ENCODE results near the gene C2orf80. TPM values are rescaled to one million over a fixed set of nuclear protein-coding genes. Genes with fewer than 3 reads are reported as not detected.

C2orf80 gene
- total RNA-seq, 4 donors from 2014 or later: not detected

DNA sequence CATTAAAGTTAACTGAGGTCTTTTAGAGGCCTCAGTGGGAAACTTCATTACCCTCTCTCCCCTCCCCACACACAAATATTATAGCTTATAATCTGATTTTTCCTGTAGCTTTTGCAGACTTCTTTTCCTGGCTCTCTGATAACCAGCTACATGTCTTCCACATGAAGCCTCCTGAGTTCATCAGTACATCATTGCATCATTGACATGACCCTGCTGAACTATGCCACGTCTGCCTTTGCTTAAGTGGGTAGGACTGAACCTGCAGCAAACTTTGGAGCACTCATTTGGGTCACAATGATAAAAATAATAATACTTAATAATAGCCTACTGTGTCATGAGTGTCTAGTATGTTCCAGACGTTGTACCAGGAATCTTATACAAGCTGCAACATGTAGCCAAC, 33.4 kb downstream of the C2orf80 start:
- H3K4me3 ChIP-seq (ENCODE audit: low read depth, poor library complexity, severe bottlenecking): no peak overlapping the region
- intact Hi-C loops (cut with DNase I; ENCODE audit: low total_unique reads): no loop called here
- 42 to 45% methylated on average over 2 of the region's 2 CpGs for WGBS, 2 donors
- no peak for DNase-seq (ENCODE audit: low spot score in 2 of 2)
- TF ChIP-seq CTCF (IDR thresholded peaks at IDR 0.05) (no peak), POLR2A (IDR thresholded peaks at IDR 0.05) (no peak)

DNA sequence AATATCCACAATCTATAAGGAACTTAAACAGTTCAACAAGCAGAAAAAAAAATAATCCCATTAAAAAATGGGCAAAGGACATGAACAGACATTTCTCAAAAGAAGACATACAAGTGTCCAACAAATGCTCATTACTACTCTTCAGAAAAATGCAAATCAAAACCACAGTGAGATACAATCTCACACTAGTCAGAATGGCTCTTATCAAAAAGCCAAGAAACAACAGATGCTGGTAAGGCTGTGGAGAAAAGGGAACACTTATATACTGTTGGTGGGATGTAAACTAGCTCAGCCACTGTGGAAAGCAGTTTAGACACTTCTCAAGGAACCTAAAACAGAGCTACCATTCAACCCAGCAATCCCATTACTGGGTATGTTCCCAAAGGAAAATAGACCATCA, 36.7 kb downstream of the C2orf80 start:
- H3K4me3 ChIP-seq (ENCODE audit: low read depth, poor library complexity, severe bottlenecking): no peak overlapping the region
- intact Hi-C loops (cut with DNase I; ENCODE audit: low total_unique reads): no loop called here
- no peak for TF ChIP-seq CTCF (IDR thresholded peaks at IDR 0.05)
- TF ChIP-seq POLR2A (IDR thresholded peaks at IDR 0.05): no peak
- DNase-seq (ENCODE audit: low spot score in 2 of 2): no peak

GRCh38 chr2:208150956-208151355, 38.9 kb downstream of the C2orf80 start:
- TF ChIP-seq POLR2A (IDR thresholded peaks at IDR 0.05) (no peak), CTCF (IDR thresholded peaks at IDR 0.05) (no peak)
- intact Hi-C loops (cut with DNase I; ENCODE audit: low total_unique reads): no loop called here
- 83 to 92% methylated on average over 1 of the region's 1 CpG for WGBS, 2 donors
- H3K4me3 ChIP-seq (ENCODE audit: low read depth, poor library complexity, severe bottlenecking): no peak overlapping the region
- DNase-seq (ENCODE audit: low spot score in 2 of 2): no peak

GRCh38 chr2:208150094-208150493, 39.7 kb downstream of the C2orf80 start:
- no peak for DNase-seq (ENCODE audit: low spot score in 2 of 2)
- no peak overlapping the region for H3K4me3 ChIP-seq (ENCODE audit: low read depth, poor library complexity, severe bottlenecking)
- intact Hi-C loops (cut with DNase I; ENCODE audit: low total_unique reads): no loop called here
- TF ChIP-seq POLR2A (IDR thresholded peaks at IDR 0.05) (no peak), CTCF (IDR thresholded peaks at IDR 0.05) (no peak)

- no peak for TF ChIP-seq POLR2A (IDR thresholded peaks at IDR 0.05)
- TF ChIP-seq CTCF (IDR thresholded peaks at IDR 0.05): no peak
Observed at GRCh38 chr2:208148803-208149202, 41.0 kb downstream of the C2orf80 start.

GRCh38 chr2:208147759-208148158, 42.1 kb downstream of the C2orf80 start:
- DNase-seq (ENCODE audit: low spot score in 2 of 2): no peak
- intact Hi-C loops (cut with DNase I; ENCODE audit: low total_unique reads): no loop called here
- WGBS, 2 donors: 82 to 91% methylated on average over 3 of the region's 3 CpGs
- H3K4me3 ChIP-seq (ENCODE audit: low read depth, poor library complexity, severe bottlenecking): no peak overlapping the region
- no peak for TF ChIP-seq POLR2A (IDR thresholded peaks at IDR 0.05)
- no peak for TF ChIP-seq CTCF (IDR thresholded peaks at IDR 0.05)

More at GRCh38 chr2:208148803-208149202, 41.0 kb downstream of the C2orf80 start:
- 78 to 83% methylated on average over 2 of the region's 2 CpGs for WGBS, 2 donors
- H3K4me3 ChIP-seq (ENCODE audit: low read depth, poor library complexity, severe bottlenecking): no peak overlapping the region
- no peak for DNase-seq (ENCODE audit: low spot score in 2 of 2)
- intact Hi-C loops (cut with DNase I; ENCODE audit: low total_unique reads): no loop called here
